ENCODE results near the gene HERC2.

DNA sequence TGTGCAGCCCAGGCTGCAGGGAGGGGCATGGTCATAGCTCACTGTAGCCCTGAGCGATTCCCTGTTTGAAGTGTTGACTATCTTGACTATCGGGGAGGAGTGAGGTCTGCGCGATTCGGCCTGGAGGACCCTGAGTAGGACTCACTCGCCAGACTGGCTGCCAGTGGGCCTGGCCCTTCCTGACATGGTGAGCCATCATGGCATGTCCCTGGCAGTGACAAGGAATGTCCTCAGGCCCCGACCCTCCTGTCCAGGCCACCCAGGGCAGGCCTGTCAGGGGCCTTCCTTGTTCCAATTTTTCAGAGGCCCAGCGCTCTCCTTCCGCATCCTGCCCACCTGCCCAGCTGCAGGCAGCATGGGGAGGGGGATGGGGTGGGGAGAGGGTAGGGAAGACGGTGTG lies 217.7 kb downstream of the HERC2 start:
- TF ChIP-seq, protein P1, sequence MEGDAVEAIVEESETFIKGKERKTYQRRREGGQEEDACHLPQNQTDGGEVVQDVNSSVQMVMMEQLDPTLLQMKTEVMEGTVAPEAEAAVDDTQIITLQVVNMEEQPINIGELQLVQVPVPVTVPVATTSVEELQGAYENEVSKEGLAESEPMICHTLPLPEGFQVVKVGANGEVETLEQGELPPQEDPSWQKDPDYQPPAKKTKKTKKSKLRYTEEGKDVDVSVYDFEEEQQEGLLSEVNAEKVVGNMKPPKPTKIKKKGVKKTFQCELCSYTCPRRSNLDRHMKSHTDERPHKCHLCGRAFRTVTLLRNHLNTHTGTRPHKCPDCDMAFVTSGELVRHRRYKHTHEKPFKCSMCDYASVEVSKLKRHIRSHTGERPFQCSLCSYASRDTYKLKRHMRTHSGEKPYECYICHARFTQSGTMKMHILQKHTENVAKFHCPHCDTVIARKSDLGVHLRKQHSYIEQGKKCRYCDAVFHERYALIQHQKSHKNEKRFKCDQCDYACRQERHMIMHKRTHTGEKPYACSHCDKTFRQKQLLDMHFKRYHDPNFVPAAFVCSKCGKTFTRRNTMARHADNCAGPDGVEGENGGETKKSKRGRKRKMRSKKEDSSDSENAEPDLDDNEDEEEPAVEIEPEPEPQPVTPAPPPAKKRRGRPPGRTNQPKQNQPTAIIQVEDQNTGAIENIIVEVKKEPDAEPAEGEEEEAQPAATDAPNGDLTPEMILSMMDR (IDR thresholded peaks at IDR 0.05) = no peak
- TF ChIP-seq POLR2A (IDR thresholded peaks at IDR 0.05) = no peak
